Right lobe of liver (tissue), 4 donors: Measurements from ENCODE around the gene PCDHGB3.
A peak's percentile ranks its signal among the peaks of the same experiment; 100 is the strongest.

ENCODE experiments used
- POLR2A ChIP-seq: fragments of 450-650 bp; IDR thresholded peaks from one replicate; pipeline ENCODE4 v1.6.1; 2017; ENCODE audit warnings: antibody characterized with exemption, mild to moderate bottlenecking
- TF ChIP-seq, protein P1 (sequence below), 4 donors: fragments of 200-600 bp in 3 of 4; fragments of 450-650 bp in 1 of 4; IDR thresholded peaks; one replicate each; pipeline versions ENCODE4 v1.5.1 to v1.8.0; 2016 to 2022; ENCODE audit warnings: antibody characterized with exemption in 4 of 4, mild to moderate bottlenecking in 2 of 4
- donor health status: DM: no; HTN: no; CAD: no.
- donor health status: DM: no; HTN: no; CAD: no.
- donor health status: DM: no; HTN: yes; CAD: no.

GRCh38 chr5:141413540-141414069 is 43.6 kb downstream of the PCDHGB3 start:
- TF ChIP-seq, protein P1, sequence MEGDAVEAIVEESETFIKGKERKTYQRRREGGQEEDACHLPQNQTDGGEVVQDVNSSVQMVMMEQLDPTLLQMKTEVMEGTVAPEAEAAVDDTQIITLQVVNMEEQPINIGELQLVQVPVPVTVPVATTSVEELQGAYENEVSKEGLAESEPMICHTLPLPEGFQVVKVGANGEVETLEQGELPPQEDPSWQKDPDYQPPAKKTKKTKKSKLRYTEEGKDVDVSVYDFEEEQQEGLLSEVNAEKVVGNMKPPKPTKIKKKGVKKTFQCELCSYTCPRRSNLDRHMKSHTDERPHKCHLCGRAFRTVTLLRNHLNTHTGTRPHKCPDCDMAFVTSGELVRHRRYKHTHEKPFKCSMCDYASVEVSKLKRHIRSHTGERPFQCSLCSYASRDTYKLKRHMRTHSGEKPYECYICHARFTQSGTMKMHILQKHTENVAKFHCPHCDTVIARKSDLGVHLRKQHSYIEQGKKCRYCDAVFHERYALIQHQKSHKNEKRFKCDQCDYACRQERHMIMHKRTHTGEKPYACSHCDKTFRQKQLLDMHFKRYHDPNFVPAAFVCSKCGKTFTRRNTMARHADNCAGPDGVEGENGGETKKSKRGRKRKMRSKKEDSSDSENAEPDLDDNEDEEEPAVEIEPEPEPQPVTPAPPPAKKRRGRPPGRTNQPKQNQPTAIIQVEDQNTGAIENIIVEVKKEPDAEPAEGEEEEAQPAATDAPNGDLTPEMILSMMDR (IDR thresholded peaks at IDR 0.05) = no peak
- peak; percentile 10 for TF ChIP-seq POLR2A
